HUES48 (cell line): Measurements from ENCODE around the gene FCHSD2.
"Not testable (repeated sequence)": the region's sequence is repeated elsewhere in the genome, so short reads cannot be mapped to it uniquely, and the experiment has no call there.

Experiments used
- H3K27ac ChIP-seq: one replicate; pipeline ENCODE4 v1.7.0; 2013; ENCODE audit warnings: low read depth, low read length, inconsistent platforms
- H3K27me3 ChIP-seq: 2 replicates; pipeline ENCODE4 v1.6.1; 2013; ENCODE audit warnings: mild to moderate bottlenecking, low read length; ENCODE audit not compliant: control insufficient read depth, insufficient read depth
- H3K36me3 ChIP-seq: 2 replicates; pipeline ENCODE4 v1.6.1; 2013; ENCODE audit warnings: low read length; ENCODE audit not compliant: control insufficient read depth, insufficient read depth
- H3K4me1 ChIP-seq: 2 replicates; pipeline ENCODE4 v1.6.1; 2013; ENCODE audit warnings: mild to moderate bottlenecking, low read length; ENCODE audit not compliant: control insufficient read depth, insufficient read depth
- H3K4me3 ChIP-seq: 2 replicates; pipeline ENCODE4 v1.5.1; 2013; ENCODE audit warnings: mild to moderate bottlenecking, low read depth, low read length
- H3K9ac ChIP-seq: 2 replicates; pipeline ENCODE4 v1.6.1; 2013; ENCODE audit warnings: mild to moderate bottlenecking, low read depth, low read length, moderate library complexity
- H3K9me3 ChIP-seq: 2 replicates; pipeline ENCODE4 v1.6.1; 2013; ENCODE audit warnings: low read length; ENCODE audit not compliant: control insufficient read depth, insufficient read depth

FCHSD2 gene

DNA sequence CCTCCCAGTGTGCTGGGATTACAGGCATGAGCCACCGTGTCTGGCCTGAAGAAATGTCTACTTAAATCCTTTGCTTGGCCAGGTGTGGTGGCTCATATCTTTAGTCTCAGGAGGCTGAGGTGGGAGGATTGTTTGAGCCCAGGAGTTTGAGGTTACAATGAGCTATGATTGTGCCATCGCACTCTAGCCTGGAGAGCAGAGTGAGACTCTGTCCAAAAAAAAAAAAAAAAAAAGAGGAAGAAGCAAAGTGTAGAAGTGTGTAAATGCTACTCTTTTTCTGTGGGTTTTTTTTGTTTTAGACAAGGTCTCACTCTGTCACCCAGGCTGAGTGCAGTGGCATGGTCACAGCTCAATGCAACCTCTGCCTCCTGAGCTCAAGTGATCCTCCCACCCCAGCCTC, 334.3 kb downstream of the FCHSD2 start:
- peaks cover 4% of the 10 kb centered on the region; the same call in 1 of the 2 replicates for H3K36me3 ChIP-seq
- H3K9me3 ChIP-seq, result no peaks in the 10 kb centered on the region
- no peaks in the 10 kb centered on the region for H3K4me1 ChIP-seq
- H3K27ac ChIP-seq, result no peak overlapping the region
- no peak overlapping the region for H3K9ac ChIP-seq
- no peaks in the 10 kb centered on the region for H3K27me3 ChIP-seq
- no peak overlapping the region for H3K4me3 ChIP-seq

DNA sequence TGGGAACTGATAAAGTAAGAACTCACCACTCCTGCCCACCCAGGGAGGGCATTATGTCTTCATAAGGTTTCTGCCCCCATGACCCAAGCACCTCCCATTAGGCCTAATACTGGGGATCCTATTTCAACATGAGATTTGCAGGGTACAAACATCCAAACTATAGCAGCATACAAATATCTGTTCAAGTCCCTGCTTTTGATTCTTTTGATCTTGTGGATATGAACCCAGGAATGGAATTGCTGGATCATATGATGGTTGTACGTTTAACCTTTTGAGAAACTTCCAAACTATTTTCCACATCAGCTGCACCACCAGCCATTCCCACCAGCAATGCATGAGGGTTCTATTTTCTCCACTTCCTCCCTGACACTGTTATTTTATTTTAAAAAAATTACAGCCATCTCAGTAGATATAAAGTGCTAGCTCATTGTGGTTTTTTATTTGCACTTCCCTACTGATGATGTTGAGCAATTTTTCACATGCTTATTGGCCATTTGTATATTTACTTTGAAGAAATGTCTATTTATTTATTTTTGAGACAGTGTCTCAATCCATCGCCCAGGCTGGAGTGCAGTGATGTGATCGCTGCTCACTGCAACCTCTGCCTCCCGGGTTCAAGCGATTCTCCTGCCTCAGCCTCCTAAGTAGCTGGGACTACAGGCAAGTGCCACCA, 335.0 kb downstream of the FCHSD2 start:
- Histone ChIP-seq H3K4me3 (no peak overlapping the region), H3K4me1 (no peaks in the 10 kb centered on the region), H3K36me3 (peaks cover 4% of the 10 kb centered on the region; the same call in 1 of the 2 replicates), H3K9ac (no peak overlapping the region), H3K9me3 (no peaks in the 10 kb centered on the region), H3K27me3 (no peaks in the 10 kb centered on the region), H3K27ac (no peak overlapping the region)

DNA sequence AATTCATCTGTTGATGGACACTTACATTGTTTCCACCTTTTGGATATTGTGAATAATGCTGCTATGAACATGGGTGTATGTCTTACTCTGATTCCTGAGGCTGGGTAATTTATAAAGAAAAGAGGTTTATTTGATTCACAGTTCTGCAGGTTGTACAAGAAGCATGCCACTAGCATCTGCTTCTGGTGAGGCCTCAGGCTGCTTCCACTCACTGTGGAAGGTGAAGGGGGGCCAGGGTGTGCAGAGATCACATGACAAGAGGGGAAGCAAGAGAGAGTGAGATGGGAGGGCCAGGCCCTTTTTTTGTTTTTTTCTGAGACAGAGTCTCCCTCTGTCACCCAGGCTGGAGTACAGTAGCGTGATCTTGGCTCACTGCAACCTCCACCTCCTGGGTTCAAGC, 335.7 kb downstream of the FCHSD2 start:
- H3K4me3 ChIP-seq, H3K9me3 ChIP-seq, H3K27me3 ChIP-seq, H3K27ac ChIP-seq, H3K9ac ChIP-seq, H3K36me3 ChIP-seq, H3K4me1 ChIP-seq: not testable (repeated sequence)

DNA sequence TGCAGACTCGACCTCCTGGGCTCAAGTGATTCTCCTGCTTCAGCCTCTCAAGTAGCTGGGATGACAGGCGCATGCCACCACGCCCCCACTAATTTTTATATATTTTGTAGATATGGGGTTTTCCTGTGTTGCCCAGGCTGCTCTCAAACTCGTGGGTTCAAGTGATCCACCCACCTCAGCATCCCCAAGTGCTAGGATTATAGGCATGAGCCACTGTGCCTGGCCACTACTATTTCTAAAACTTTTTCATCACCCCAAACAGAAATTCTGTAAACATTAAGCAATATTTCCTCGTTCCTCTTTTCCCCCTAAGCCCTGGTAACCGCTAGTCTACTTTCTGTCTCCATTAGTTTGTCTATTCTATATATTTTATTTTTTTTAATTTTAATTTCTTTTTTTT, 336.9 kb downstream of the FCHSD2 start:
- Histone ChIP-seq H3K27me3 (no peaks in the 10 kb centered on the region), H3K36me3 (peaks cover 4% of the 10 kb centered on the region; the same call in 1 of the 2 replicates), H3K9me3 (no peaks in the 10 kb centered on the region), H3K4me3 (no peak overlapping the region), H3K9ac (no peak overlapping the region), H3K27ac (no peak overlapping the region), H3K4me1 (no peaks in the 10 kb centered on the region)

DNA sequence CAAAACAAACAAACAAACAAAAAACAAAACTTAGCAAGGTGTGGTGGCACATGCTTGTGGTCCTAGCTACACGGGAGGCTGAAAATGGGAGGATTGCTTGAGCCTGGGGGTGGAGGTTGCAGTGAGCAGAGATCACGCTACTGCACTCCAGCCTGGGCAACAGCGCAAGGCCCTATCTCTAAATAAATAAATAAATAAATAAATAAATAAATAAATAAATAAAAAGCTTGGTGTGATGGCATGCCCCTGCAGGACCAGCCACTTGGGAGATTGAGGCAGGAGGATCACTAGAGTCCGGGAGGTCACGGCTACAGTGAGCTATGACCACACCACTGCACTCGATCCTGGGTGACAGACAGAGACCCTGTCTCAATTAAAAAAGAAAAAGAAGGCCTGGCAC, 339.3 kb downstream of the FCHSD2 start:
- H3K36me3 ChIP-seq, result no peaks in the 10 kb centered on the region
- H3K27me3 ChIP-seq, result no peaks in the 10 kb centered on the region
- H3K9ac ChIP-seq, result no peak overlapping the region
- no peak overlapping the region for H3K27ac ChIP-seq
- peaks cover 10% of the 10 kb centered on the region; the same call in 1 of the 2 replicates for H3K4me1 ChIP-seq
- H3K4me3 ChIP-seq, result no peak overlapping the region
- no peaks in the 10 kb centered on the region for H3K9me3 ChIP-seq

DNA sequence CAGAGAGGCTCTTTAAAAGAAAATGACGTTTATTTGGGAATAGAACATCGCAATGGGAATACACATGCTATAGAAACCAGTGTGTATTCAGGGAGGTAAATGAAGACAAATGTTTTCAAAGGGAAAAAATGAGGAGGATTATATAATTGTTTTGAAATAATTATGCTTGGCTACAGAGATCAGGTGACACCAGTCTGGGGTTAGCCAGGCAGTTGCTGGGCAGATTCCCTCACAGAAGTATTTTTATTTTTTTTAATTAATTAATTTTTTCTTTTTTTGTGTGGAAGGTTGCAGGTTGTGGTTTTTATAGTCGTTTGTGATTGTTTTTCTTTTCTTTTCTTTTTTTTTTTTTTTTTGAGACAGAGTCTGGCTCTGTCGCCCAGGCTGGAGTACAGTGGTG, 342.7 kb downstream of the FCHSD2 start:
- Histone ChIP-seq H3K9me3 (no peaks in the 10 kb centered on the region), H3K4me1 (peaks cover 11% of the 10 kb centered on the region; the same call in 1 of the 2 replicates), H3K36me3 (no peaks in the 10 kb centered on the region), H3K27ac (no peak overlapping the region), H3K4me3 (no peak overlapping the region), H3K27me3 (no peaks in the 10 kb centered on the region), H3K9ac (no peak overlapping the region)

DNA sequence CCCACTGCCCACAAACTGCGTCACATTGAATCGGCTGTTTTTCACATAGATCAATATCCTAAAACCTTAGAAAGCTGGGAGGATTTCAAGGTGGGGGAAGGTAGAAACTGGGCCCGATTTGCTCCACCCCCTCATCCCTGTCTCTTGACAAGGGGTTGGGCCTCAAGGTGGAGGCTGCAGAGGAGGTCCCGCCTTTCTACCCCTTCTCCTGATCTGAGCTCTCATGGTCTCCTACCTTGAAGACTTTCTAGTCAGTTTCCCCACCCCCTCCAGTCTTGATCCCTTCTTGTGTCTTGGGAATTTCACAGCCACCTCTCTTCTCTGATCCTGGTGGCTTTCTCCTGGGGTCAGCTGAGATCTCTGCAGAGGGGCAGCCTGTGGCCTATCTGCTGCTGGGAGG, 343.8 kb downstream of the FCHSD2 start:
- H3K9ac ChIP-seq, result no peak overlapping the region
- peaks cover 12% of the 10 kb centered on the region for H3K4me1 ChIP-seq
- no peaks in the 10 kb centered on the region for H3K27me3 ChIP-seq
- H3K36me3 ChIP-seq, result no peaks in the 10 kb centered on the region
- peak overlapping the region; percentile 66 for H3K27ac ChIP-seq
- H3K9me3 ChIP-seq, result no peaks in the 10 kb centered on the region
- no peak overlapping the region for H3K4me3 ChIP-seq

DNA sequence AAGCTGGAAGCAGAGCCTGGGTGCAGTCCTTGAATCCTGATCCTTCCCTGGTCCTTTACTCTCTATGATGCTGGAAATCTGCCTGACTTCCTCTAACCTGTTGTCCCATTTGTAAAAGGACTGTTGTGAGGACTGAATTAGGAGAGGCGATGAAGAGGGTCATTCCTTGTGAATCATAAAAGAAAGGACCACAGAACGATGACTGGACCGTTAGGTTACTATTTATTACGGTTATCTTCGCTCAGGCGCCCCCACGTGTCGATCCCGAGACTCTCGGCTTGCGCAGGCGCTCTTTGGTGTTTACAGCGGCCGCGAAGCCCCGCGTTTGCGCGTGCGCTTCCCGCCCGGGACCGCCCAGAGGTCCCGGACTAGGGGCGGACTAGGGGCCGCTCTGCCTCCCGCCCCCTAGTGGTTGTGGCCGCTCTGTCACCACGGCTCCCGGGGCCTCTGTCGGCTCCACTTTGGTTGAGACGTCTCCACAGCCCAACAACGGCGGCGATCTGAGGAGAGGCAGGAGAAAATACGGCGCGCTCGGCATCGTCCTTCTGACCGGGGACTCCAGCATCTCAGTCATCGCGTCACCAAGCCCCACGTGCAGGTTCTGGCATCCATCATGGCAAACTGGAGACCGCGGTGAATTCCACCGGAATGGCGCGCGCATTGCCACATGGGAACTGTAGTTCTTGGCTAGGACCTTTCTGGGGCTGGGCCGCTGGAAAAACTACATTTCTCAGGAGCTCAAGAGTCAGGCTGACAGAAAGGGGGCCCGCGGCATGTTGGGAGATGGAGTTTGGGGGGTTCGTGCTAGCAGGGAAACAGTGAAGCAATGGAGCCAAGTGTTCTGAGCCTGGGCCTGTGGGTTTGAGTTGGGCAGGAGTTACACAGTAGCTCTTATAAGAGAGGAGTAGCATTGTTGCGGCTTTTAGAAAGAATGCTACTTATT, 348.4 kb downstream of the FCHSD2 start, which contains the start of gene STARD10:
Gene STARD10 (minus strand): TSS at position 623 of the 943 bp plus-strand sequence. CDS start 12,866 bp downstream, outside the sequence.
- H3K9ac ChIP-seq, result peak within 1 kb of the TSS; percentile 77
- H3K4me1 ChIP-seq, result peaks cover 17% of the 10 kb centered on the region
- H3K4me3 ChIP-seq, result peak within 1 kb of the TSS; percentile 85
- H3K27ac ChIP-seq, result peak within 1 kb of the TSS; percentile 88
- H3K9me3 ChIP-seq, result no peaks in the 10 kb centered on the region
- H3K36me3 ChIP-seq, result no peaks in the 10 kb centered on the region
- H3K27me3 ChIP-seq, result no peaks in the 10 kb centered on the region

DNA sequence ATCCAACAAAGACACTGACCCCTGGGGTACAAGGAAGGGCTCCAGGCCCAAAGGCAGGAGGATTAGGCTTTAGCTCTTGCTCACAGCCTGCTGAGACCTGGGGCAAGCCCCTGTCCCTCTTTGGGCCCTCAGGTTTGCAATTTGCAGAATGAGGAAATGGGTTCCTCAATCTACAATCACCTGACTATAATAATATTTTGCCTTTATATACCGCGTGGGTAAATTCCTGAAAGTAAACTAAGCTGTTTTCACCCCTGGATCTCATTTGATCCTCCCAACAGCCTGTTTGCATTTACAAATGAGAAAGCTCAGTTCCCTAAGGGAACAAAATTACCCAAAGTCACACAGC, 349.1 kb downstream of the FCHSD2 start:
- Histone ChIP-seq H3K36me3 (no peaks in the 10 kb centered on the region), H3K4me3 (peak overlapping the region; percentile 85), H3K27me3 (no peaks in the 10 kb centered on the region), H3K4me1 (peaks cover 11% of the 10 kb centered on the region), H3K9me3 (no peaks in the 10 kb centered on the region), H3K9ac (no peak overlapping the region), H3K27ac (peak overlapping the region; percentile 88)

DNA sequence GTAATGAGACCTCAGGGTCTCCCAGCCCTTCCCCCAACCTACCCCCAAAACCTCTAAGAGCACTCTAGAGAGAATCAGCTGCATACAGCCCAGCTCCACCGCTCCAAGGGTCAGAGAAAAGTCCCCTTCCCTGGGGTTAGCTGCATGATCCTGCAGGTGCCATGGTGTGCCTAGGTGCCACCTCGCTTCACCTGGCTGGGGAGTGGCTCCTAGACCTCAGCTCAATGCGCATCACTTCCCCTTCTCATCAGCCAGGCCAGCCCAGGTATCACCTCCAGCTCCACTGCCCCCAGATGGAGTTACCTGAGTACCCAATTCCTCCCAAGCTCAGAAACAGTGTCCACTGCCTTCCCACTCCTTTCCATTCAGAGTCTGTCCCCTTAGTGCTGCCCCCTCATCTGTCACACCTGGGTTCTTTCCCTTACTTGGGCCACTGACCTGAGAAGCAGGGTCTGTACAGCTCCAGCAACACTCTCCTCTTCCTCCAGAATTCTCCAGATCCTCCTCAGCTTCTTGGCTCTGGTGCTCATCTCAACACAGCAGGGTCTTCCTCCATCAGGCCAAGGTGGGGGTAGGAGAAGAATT, 349.6 kb downstream of the FCHSD2 start:
- Histone ChIP-seq H3K27ac (no peak overlapping the region), H3K4me1 (peaks cover 8% of the 10 kb centered on the region), H3K9ac (no peak overlapping the region), H3K4me3 (no peak overlapping the region), H3K36me3 (no peaks in the 10 kb centered on the region), H3K9me3 (no peaks in the 10 kb centered on the region), H3K27me3 (no peaks in the 10 kb centered on the region)

DNA sequence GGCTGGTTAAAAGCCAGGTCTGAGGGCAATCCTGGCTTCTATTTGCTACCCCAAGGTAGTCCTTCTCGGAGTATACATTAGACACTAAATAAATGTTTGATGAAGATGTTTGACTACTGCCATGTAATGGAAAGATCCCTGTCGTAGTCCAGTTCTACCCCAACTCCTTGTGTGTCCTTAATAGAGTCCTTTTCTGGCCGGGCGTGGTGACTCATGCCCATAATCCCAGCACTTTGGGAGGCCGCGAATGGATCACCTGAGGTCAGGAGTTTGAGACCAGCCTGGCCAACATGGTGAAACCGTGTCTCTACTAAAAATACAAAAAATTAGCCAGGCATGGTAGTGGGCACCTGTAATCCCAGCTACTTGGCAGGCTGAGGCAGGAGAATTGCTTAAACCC, 350.9 kb downstream of the FCHSD2 start:
- H3K9ac ChIP-seq, H3K27ac ChIP-seq, H3K27me3 ChIP-seq, H3K4me3 ChIP-seq, H3K36me3 ChIP-seq, H3K9me3 ChIP-seq: not testable (repeated sequence)
- H3K4me1 ChIP-seq, result peaks cover 12% of the 10 kb centered on the region
